Measurements from ENCODE around the gene SERPINB5. TPM values are rescaled to one million over a fixed set of nuclear protein-coding genes. Genes with fewer than 3 reads are reported as not detected.

The SERPINB5 gene
- total RNA-seq, 4 donors from 2014 or later, result 0.69 TPM; not detected in 3

DNA sequence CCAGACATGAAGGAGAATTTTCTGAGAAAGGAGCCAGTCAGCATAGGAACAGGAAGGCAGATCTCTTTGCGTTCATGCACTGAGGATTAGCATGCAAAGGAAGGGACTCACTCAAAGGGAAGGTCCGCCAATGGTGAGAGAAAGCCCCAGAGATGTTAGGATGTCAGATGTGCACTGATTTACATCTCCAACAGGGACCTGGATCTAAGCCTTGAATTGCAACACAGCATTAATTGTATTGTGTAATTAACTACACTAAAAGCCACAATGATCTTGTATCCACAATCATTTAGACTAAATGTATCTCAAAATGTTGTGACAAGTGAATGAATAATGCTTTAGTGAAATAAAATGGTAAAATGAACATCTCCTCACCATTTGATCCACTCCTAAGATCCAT, 4.2 kb downstream of the SERPINB5 start:
- Histone ChIP-seq H3K27ac (no peak overlapping the region), H3K36me3 (no peaks in the 10 kb centered on the region), H3K27me3 (no peaks in the 10 kb centered on the region), H3K4me1 (no peaks in the 10 kb centered on the region), H3K9me3 (no peaks in the 10 kb centered on the region), H3K4me3 (no peak overlapping the region)
- intact Hi-C loops (cut with DNase I; ENCODE audit: low total_unique reads), result no loop called here
- DNase-seq, result no peak
- no peak for TF ChIP-seq POLR2A (IDR thresholded peaks at IDR 0.05)
- TF ChIP-seq, protein P1, sequence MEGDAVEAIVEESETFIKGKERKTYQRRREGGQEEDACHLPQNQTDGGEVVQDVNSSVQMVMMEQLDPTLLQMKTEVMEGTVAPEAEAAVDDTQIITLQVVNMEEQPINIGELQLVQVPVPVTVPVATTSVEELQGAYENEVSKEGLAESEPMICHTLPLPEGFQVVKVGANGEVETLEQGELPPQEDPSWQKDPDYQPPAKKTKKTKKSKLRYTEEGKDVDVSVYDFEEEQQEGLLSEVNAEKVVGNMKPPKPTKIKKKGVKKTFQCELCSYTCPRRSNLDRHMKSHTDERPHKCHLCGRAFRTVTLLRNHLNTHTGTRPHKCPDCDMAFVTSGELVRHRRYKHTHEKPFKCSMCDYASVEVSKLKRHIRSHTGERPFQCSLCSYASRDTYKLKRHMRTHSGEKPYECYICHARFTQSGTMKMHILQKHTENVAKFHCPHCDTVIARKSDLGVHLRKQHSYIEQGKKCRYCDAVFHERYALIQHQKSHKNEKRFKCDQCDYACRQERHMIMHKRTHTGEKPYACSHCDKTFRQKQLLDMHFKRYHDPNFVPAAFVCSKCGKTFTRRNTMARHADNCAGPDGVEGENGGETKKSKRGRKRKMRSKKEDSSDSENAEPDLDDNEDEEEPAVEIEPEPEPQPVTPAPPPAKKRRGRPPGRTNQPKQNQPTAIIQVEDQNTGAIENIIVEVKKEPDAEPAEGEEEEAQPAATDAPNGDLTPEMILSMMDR (IDR thresholded peaks at IDR 0.05), result no peak

- no peak for DNase-seq
- Histone ChIP-seq H3K9me3 (no peaks in the 10 kb centered on the region), H3K4me1 (peaks cover 0 to 3% of the 10 kb centered on the region in 2 donors), H3K36me3 (no peaks in the 10 kb centered on the region), H3K27ac (peak overlapping the region in 1 of 2 donors; percentile 66), H3K4me3 (no peak overlapping the region), H3K27me3 (no peaks in the 10 kb centered on the region)
- no peak for TF ChIP-seq POLR2A (IDR thresholded peaks at IDR 0.05)
- TF ChIP-seq, protein P1 (IDR thresholded peaks at IDR 0.05), result no peak
- intact Hi-C loops (cut with DNase I; ENCODE audit: low total_unique reads), result no loop called here
These were observed 10.9 kb downstream of the SERPINB5 start for GRCh38 chr18:63487676-63488075.

- no peaks in the 10 kb centered on the region for H3K36me3 ChIP-seq
- H3K4me3 ChIP-seq, result no peak overlapping the region
- no peaks in the 10 kb centered on the region for H3K9me3 ChIP-seq
- no peak for TF ChIP-seq POLR2A (IDR thresholded peaks at IDR 0.05)
- TF ChIP-seq, protein P1 (IDR thresholded peaks at IDR 0.05), result no peak
- H3K27me3 ChIP-seq, result no peaks in the 10 kb centered on the region
- DNase-seq, result no peak
- H3K4me1 ChIP-seq, result peaks cover 0 to 3% of the 10 kb centered on the region in 2 donors
- H3K27ac ChIP-seq, result peak overlapping the region; percentile 57 to 78
- intact Hi-C loops (cut with DNase I; ENCODE audit: low total_unique reads), result no loop called here
These were observed 11.4 kb downstream of the SERPINB5 start for GRCh38 chr18:63488160-63488559.

- Histone ChIP-seq H3K27me3 (no peaks in the 10 kb centered on the region), H3K27ac (no peak overlapping the region), H3K36me3 (no peaks in the 10 kb centered on the region), H3K4me3 (no peak overlapping the region), H3K9me3 (no peaks in the 10 kb centered on the region), H3K4me1 (peaks cover 0 to 3% of the 10 kb centered on the region in 2 donors)
- intact Hi-C loops (cut with DNase I; ENCODE audit: low total_unique reads), result no loop called here
- TF ChIP-seq, protein P1 (IDR thresholded peaks at IDR 0.05), result no peak
- no peak for TF ChIP-seq POLR2A (IDR thresholded peaks at IDR 0.05)
- no peak for DNase-seq
These were observed 16.1 kb downstream of the SERPINB5 start for GRCh38 chr18:63492851-63493250.

DNA sequence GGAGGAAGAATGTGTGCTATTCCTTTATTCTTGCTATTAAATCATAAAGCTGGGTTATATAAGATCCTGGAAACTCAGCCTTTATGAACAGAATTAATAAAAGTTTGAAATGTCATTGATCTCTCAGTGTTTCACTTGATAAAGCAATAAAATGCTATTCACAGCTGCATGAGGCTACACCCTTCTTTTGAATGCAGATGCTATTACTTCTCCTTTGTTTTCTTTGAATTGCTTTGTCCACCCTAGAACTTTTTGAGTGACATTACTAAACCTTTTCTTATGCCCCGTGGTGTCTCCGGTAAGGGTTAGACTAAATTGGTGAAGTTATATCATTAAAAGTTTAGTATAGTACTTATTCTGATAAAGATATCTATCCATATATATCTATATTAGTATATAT, 18.9 kb downstream of the SERPINB5 start:
- intact Hi-C loops (cut with DNase I; ENCODE audit: low total_unique reads), result no loop called here
- Histone ChIP-seq H3K4me3 (no peak overlapping the region), H3K27me3 (no peaks in the 10 kb centered on the region), H3K4me1 (no peaks in the 10 kb centered on the region), H3K27ac (no peak overlapping the region), H3K9me3 (no peaks in the 10 kb centered on the region), H3K36me3 (no peaks in the 10 kb centered on the region)
- DNase-seq, result no peak
- TF ChIP-seq, protein P1 (IDR thresholded peaks at IDR 0.05), result no peak
- no peak for TF ChIP-seq POLR2A (IDR thresholded peaks at IDR 0.05)
